ENCODE data around the gene RASL10A. TPM values are rescaled to one million over a fixed set of nuclear protein-coding genes. Genes with fewer than 3 reads are reported as not detected.

The RASL10A gene
- total RNA-seq, 1 donor from 2014 or later, result 1.2 TPM

GRCh38 chr22:29308791-29309262 lies 6.7 kb downstream of the RASL10A start:
- no peak for DNase-seq
- intact Hi-C loops (cut with micrococcal nuclease), result no loop called here
- no peak for ATAC-seq

GRCh38 chr22:29308148-29308790 lies 7.2 kb downstream of the RASL10A start:
- DNase-seq (peak; percentile 63), ATAC-seq (no peak)
- intact Hi-C loops (cut with micrococcal nuclease), result no loop called here

GRCh38 chr22:29307596-29308147 lies 7.8 kb downstream of the RASL10A start:
- ATAC-seq (no peak), DNase-seq (no peak)
- intact Hi-C loops (cut with micrococcal nuclease), result no loop called here

- DNase-seq (peak; percentile 94), ATAC-seq (peak; percentile 76)
- intact Hi-C loops (cut with micrococcal nuclease), result no loop called here
Measured at GRCh38 chr22:29306835-29307595, 8.5 kb downstream of the RASL10A start.

- DNase-seq (peak; percentile 92), ATAC-seq (peak; percentile 74)
- intact Hi-C loops (cut with micrococcal nuclease), result no loop called here
Measured at GRCh38 chr22:29306175-29306834, 9.2 kb downstream of the RASL10A start, which contains the start of gene GAS2L1. Gene GAS2L1, plus strand, starts transcription at chr22:29306650. Its CDS starts 1,456 bp downstream, at chr22:29308106.

GRCh38 chr22:29305836-29306174 lies 9.7 kb downstream of the RASL10A start:
- DNase-seq (no peak), ATAC-seq (no peak)
- intact Hi-C loops (cut with micrococcal nuclease), result no loop called here

- ATAC-seq, result no peak
- DNase-seq, result no peak
- intact Hi-C loops (cut with micrococcal nuclease), result no loop called here
Measured at GRCh38 chr22:29302681-29303465, 12.6 kb downstream of the RASL10A start.

- DNase-seq (no peak), ATAC-seq (no peak)
- intact Hi-C loops (cut with micrococcal nuclease), result no loop called here
Measured at GRCh38 chr22:29302402-29302680, 13.2 kb downstream of the RASL10A start.

- ATAC-seq (no peak), DNase-seq (no peak)
- intact Hi-C loops (cut with micrococcal nuclease), result no loop called here
Measured at GRCh38 chr22:29301716-29302401, 13.6 kb downstream of the RASL10A start.

- ATAC-seq (no peak), DNase-seq (no peak)
- intact Hi-C loops (cut with micrococcal nuclease), result no loop called here
Measured at GRCh38 chr22:29300807-29301601, 14.5 kb downstream of the RASL10A start.

GRCh38 chr22:29300467-29300806 lies 15.1 kb downstream of the RASL10A start:
- intact Hi-C loops (cut with micrococcal nuclease), result no loop called here
- DNase-seq (no peak), ATAC-seq (no peak)

GRCh38 chr22:29299136-29299900 lies 16.2 kb downstream of the RASL10A start:
- DNase-seq (no peak), ATAC-seq (no peak)
- intact Hi-C loops (cut with micrococcal nuclease), result no loop called here

GRCh38 chr22:29298641-29299040 lies 16.9 kb downstream of the RASL10A start:
- intact Hi-C loops (cut with micrococcal nuclease), result no loop called here
- no peak for DNase-seq
- ATAC-seq, result no peak

GRCh38 chr22:29292379-29292778 lies 23.1 kb downstream of the RASL10A start:
- intact Hi-C loops (cut with micrococcal nuclease), result no loop called here
- DNase-seq (no peak), ATAC-seq (no peak)

GRCh38 chr22:29291215-29291614 lies 24.3 kb downstream of the RASL10A start:
- DNase-seq, result no peak
- ATAC-seq, result no peak
- intact Hi-C loops (cut with micrococcal nuclease), result no loop called here

- DNase-seq, result no peak
- intact Hi-C loops (cut with micrococcal nuclease), result no loop called here
- ATAC-seq, result no peak
Measured at GRCh38 chr22:29290061-29290460, 25.4 kb downstream of the RASL10A start.

GRCh38 chr22:29288837-29289236 lies 26.7 kb downstream of the RASL10A start:
- no peak for ATAC-seq
- intact Hi-C loops (cut with micrococcal nuclease), result no loop called here

GRCh38 chr22:29284196-29284595 lies 31.3 kb downstream of the RASL10A start:
- ATAC-seq (no peak), DNase-seq (no peak)
- intact Hi-C loops (cut with micrococcal nuclease), result no loop called here

More at GRCh38 chr22:29288837-29289236, 26.7 kb downstream of the RASL10A start:
- DNase-seq, result no peak

Data from left ventricle myocardium superior (tissue), 1 donor.